Skeletal muscle tissue (tissue), 4 donors: ENCODE data around the gene NMRAL1. TPM values are rescaled to one million over a fixed set of nuclear protein-coding genes. Genes with fewer than 3 reads are reported as not detected.

Experiments used
- H3K27ac ChIP-seq: one replicate; pipeline ENCODE4 v1.7.0; 2013; ENCODE audit warnings: mild to moderate bottlenecking, low read depth, low read length, inconsistent platforms
- H3K27me3 ChIP-seq, 3 donors: one replicate each; pipeline ENCODE4 v1.7.0; 2013; ENCODE audit warnings: low read length in 3 of 3; ENCODE audit not compliant: control insufficient read depth in 3 of 3, insufficient read depth in 3 of 3
- H3K36me3 ChIP-seq, 3 donors: one replicate each; pipeline ENCODE4 v1.7.0; 2013; ENCODE audit warnings: low read length in 3 of 3; ENCODE audit not compliant: control insufficient read depth in 3 of 3, insufficient read depth in 3 of 3
- H3K4me1 ChIP-seq, 3 donors: one replicate each; pipeline ENCODE4 v1.7.0; 2013; ENCODE audit warnings: low read length in 3 of 3, mild to moderate bottlenecking in 3 of 3; ENCODE audit not compliant: control insufficient read depth in 3 of 3, insufficient read depth in 3 of 3
- H3K4me3 ChIP-seq, 3 donors: one replicate each; pipeline ENCODE4 v1.7.0; 2013; ENCODE audit warnings: low read length in 3 of 3
- H3K9ac ChIP-seq, 3 donors: one replicate each; pipeline ENCODE4 v1.7.0; 2013; ENCODE audit warnings: low read length in 3 of 3, mild to moderate bottlenecking in 3 of 3, moderate library complexity in 2 of 3, low read depth in 1 of 3
- H3K9me3 ChIP-seq, 3 donors: one replicate each; pipeline ENCODE4 v1.7.0; 2013; ENCODE audit warnings: low read length in 3 of 3; ENCODE audit not compliant: control insufficient read depth in 3 of 3
- total RNA-seq: library from RNA; depleted of rRNA; stranded (reverse); fragments of >200 nt; gene quantifications from one replicate; pipeline ENCODE4 v1.2.3, GENCODE V29; 2014
- donor health status: Osteomylitis.

Gene NMRAL1
- total RNA-seq: 14.1 TPM

DNA sequence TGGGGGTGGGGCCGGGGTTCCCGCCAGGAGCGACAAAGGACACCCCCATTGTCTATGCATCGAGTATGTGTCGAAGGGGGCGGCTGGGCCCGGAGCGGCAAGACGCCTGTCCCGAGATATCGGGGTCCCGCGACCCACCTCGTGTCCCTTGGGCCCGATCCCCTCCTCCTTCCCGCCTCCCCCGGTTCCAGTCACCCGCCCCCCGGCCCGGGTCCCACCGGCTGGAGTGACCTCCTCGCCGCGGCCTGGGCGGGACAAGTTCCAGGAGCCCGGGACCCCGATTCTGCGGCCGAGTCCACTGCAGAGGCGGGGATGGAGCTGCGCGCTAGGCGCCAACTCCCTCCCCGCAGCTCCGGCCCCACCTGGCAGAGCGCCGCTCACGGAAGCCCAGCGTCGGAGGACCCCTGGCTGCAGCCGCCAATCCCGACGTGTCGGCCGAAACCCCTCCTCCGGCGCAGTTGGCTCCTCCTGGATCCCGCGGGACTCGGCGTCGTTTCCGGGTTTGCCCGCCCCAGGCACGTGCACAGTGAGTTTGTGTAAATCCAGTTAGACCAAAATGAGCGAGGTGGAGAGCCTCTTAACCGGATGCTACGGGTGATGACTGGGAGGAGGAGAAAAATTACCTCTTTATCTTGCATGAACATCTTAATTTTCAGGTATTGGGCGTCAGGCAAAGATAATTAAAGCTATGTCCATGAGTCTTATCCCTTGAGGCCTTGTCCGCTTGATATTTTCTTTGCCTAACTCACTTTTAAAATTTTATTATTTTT lies at the start of gene NMRAL1:
NMRAL1 (minus strand) TSS at position 434 of the 770 bp plus-strand sequence. CDS start 493 bp downstream, outside the sequence.
- Histone ChIP-seq H3K4me3 (peak within 1 kb of the TSS; percentile 52 to 77 (median 60)), H3K4me1 (peaks cover 6 to 9% (median 8%) of the 10 kb centered on the region in 3 donors), H3K9ac (peak within 1 kb of the TSS in 2 of 3 donors; percentile 23 to 70), H3K36me3 (no peaks in the 10 kb centered on the region), H3K27ac (peak within 1 kb of the TSS; percentile 51), H3K9me3 (no peaks in the 10 kb centered on the region), H3K27me3 (peaks cover 0 to 3% (median 0%) of the 10 kb centered on the region in 3 donors)

DNA sequence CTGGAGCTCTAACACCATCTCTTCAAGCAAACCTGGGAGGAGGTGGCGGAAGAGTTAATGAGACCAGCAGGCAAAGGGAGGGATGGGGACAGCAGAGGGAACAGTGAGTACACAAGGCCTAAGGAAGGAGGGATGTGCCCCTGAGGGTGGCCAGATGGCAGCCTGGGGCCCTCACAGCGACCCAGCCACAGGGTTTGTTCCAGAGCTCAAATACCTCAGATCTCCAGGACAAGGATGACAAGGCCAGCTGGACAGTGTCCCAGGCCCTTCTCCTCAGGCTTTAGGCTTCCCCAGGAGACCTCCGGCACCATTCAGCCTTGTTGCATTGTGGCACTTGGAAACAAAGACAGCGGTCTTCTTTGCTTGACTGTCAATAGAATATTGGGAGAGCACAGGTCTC lies 49.3 kb upstream of the NMRAL1 start:
- peak overlapping the region; percentile 63 for H3K27ac ChIP-seq
- no peak overlapping the region for H3K9ac ChIP-seq
- H3K36me3 ChIP-seq: no peaks in the 10 kb centered on the region
- H3K4me3 ChIP-seq: no peak overlapping the region
- H3K4me1 ChIP-seq: peaks cover 30 to 56% (median 37%) of the 10 kb centered on the region in 3 donors
- H3K27me3 ChIP-seq: no peaks in the 10 kb centered on the region
- H3K9me3 ChIP-seq: no peaks in the 10 kb centered on the region

DNA sequence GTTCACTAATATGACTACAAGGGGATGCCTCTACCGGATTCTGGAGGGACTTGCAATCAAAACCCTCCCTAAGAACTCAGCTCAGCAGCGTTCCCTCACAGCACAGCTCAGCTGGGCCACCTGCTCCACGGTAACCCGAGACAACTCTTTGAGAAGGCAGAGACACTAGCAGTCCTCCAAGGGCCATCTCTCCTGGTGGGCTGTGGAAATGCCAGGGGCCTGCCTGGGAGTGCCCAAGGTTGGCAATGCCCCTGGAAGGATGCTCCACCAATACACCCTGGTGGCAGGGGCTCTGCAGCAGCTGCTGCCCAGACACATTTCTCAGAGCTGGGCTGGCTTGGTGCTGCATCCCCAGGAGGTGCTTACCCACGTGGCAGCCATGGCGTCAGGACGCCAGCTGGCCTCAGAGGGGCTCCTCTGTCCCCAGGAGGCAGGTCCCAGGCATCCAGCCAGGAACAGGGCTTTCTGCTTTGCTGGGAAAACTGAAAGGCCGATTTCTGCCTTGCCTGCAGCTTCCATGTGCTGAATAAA lies 47.7 kb upstream of the NMRAL1 start:
- Histone ChIP-seq H3K27ac (peak overlapping the region; percentile 63), H3K27me3 (no peaks in the 10 kb centered on the region)

DNA sequence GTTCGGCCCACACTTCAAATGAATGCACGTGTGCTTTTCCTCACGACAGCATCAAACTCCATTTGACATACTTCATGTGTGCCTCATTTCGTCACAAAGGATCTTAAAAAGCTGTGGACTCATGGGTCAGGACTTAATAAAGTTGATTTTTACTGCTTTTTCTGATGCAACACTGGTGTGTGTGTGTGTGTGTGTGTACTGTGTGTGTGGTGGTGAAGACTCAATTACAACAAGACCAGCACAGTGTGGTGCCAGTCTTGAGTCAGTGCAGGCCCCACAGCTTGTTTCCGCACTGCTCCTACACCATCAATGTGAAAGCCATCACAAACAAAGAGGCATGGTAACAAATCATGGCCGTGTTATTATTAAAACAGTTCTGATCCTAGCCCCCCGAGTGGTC lies 46.5 kb upstream of the NMRAL1 start:
- Histone ChIP-seq H3K9me3 (no peaks in the 10 kb centered on the region), H3K9ac (no peak overlapping the region), H3K4me3 (no peak overlapping the region), H3K4me1 (peaks cover 28 to 52% (median 38%) of the 10 kb centered on the region in 3 donors), H3K36me3 (no peaks in the 10 kb centered on the region), H3K27me3 (no peaks in the 10 kb centered on the region), H3K27ac (no peak overlapping the region)

More for the DNA sequence above, 47.7 kb upstream of the NMRAL1 start:
- H3K4me3 ChIP-seq: peak overlapping the region in 2 of 3 donors; percentile 27 to 35
- H3K9ac ChIP-seq: peak overlapping the region in 1 of 3 donors; percentile 66
- no peaks in the 10 kb centered on the region for H3K36me3 ChIP-seq
- H3K9me3 ChIP-seq: no peaks in the 10 kb centered on the region
- H3K4me1 ChIP-seq: peaks cover 30 to 52% (median 40%) of the 10 kb centered on the region in 3 donors

DNA sequence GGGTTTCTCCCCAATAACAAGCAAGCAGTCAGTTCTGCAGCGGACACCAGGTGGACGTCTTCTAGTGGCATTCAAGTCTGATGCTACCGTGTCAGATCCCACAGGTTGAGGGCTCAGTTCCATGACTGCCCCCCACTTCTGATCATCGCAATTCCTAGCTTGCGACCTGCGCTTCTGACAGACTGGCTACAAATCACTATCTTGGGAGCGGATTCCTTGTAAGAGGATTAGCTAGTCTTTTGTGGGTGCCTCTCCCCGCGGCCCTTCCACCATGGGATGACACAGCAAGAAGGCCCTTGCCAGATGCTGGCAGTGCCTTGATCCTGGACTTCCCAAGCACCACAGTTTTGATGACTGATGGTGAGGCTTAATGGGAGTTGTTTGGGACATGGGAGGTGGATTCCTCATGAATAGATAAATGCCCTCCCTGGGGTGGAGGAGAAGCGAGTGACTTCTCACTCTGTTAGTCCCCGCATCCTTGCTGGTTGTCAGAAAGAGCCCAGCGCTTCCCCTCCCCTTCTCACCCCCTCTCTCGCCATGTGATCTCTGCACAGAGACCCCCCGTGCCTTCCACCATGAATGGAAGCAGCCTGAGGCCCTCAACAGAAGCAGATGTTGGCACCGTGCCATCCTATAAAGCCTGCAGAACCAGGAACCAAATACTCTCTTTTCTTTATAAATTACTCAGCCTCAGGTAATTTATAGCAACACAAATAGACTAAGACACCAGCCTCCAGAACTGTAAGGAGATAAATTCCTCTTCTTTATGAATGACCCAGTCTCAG lies 45.0 kb upstream of the NMRAL1 start:
- Histone ChIP-seq H3K27me3 (no peaks in the 10 kb centered on the region), H3K27ac (no peak overlapping the region), H3K4me1 (peaks cover 33 to 51% (median 39%) of the 10 kb centered on the region in 3 donors), H3K36me3 (no peaks in the 10 kb centered on the region), H3K9ac (no peak overlapping the region), H3K4me3 (no peak overlapping the region), H3K9me3 (no peaks in the 10 kb centered on the region)

DNA sequence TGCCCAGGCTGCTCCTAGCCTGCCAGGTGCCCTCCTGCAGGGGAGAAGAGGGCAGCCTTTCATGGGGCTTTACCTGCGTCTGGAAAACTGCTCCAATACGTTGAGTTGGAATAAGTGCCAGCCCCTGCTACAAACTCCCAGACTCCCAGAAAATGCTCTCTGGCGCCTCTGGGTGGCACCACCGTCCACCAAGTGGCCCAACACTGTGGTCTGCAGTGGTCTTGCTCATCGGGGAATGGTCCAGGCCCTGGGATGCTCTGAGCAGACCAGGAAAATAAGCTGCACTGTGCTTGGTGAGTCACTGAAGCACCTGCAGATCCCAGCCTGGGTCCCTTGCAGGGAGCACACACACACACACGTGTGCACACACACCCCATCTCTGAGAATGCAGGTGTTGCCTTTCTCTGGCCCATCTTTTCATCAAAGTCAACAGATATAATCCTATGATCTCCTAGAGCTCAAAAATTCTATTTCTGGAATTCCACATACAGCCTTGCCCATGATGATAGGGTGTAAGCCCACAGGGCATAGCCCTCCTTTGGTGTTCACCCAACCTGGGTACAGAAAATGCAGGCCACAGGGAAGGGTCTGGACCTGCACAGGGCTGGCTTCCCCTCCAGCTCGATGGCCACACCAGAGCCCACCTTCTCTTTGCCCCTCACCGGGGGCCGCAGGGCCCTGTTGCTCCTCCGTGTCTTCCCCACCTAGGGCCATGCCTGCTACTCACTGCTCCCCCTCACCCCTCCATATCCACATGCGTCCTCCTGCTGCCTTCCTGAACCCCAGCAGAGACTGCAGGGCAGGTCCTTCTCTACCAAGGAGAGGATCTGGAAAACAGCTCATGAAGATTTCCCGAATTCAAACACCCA lies 43.6 kb upstream of the NMRAL1 start:
- H3K9me3 ChIP-seq: no peaks in the 10 kb centered on the region
- no peak overlapping the region for H3K27ac ChIP-seq
- H3K27me3 ChIP-seq: no peaks in the 10 kb centered on the region
- no peak overlapping the region for H3K4me3 ChIP-seq
- peak overlapping the region in 1 of 3 donors; percentile 45 for H3K9ac ChIP-seq
- H3K36me3 ChIP-seq: peaks cover 0 to 5% (median 0%) of the 10 kb centered on the region in 3 donors
- H3K4me1 ChIP-seq: peaks cover 39 to 54% (median 40%) of the 10 kb centered on the region in 3 donors

DNA sequence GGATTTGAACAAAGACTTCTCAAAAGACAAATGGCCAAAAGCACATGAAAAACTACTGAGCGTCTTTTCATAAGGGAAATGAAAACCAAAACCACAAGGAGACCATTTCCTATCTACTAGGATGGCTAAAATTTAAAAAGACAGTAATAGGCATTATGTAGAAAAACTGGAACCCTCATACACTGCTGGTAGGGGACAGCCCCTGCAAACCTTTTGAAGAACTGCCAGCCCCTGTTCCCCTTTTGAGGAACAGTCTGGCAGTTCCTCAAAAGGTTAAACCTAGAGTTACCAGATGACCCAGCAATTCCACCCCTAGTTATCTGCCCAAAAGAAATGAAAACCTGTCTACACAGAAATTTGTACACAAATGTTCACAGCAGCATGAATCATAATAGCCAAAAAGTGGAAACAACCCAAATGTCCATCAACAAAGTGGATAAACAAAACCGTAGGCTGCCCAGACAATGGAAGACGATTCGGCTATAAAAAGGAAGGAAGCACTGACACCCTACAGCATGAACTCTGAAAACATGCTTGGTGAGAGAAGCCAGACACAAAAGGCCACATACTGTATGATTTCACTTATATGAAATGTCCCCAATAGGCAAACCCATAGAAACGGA lies 41.3 kb upstream of the NMRAL1 start:
- no peak overlapping the region for H3K4me3 ChIP-seq
- no peak overlapping the region for H3K9ac ChIP-seq
- no peaks in the 10 kb centered on the region for H3K9me3 ChIP-seq
- H3K36me3 ChIP-seq: peaks cover 15 to 26% (median 18%) of the 10 kb centered on the region in 3 donors
- H3K4me1 ChIP-seq: peaks cover 30 to 44% (median 34%) of the 10 kb centered on the region in 3 donors
- peak overlapping the region; percentile 50 for H3K27ac ChIP-seq
- H3K27me3 ChIP-seq: no peaks in the 10 kb centered on the region

DNA sequence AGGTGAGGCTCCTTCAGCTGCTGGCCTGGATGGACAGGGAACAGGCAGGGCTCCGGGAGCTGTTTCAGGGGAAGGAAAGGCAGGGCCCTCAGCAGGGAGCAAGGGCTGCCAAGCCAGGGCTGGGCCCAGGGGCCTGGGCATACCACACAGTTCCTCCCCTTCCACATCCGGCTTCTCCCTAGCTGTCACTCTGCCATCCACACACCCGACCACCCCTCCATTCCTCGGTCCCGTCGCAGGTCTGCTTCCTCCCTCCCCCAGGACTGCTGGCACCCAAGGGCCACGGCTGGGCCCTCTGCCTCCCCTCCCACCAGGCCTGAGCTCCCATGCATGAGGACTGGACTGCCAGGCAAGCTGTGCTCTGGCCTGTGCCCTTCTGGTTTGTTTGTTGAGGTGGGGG lies 40.2 kb upstream of the NMRAL1 start:
- Histone ChIP-seq H3K4me1 (peaks cover 30 to 42% (median 34%) of the 10 kb centered on the region in 3 donors), H3K9ac (peak overlapping the region in 1 of 3 donors; percentile 50), H3K36me3 (peaks cover 22 to 34% (median 27%) of the 10 kb centered on the region in 3 donors), H3K9me3 (no peaks in the 10 kb centered on the region), H3K4me3 (no peak overlapping the region), H3K27me3 (no peaks in the 10 kb centered on the region), H3K27ac (peak overlapping the region; percentile 50)

DNA sequence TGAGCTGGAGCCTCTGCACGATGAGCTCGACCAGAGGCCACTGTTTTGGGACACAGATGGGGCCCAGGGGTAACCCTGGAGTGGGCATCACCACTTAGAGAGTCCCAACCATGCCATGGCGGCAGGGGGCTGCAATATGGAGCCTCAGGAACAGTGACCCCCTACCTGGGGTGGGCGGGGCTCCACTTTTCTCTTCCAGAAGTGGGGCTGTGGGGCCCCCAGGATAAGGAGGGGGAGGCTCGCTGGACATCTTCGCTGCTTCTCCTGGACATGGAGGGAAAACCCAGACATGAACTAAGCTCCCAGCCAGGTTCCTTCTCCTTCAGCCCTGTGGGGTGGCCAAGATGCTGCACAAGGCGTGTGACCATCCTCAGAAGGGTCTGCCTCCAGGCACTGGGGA lies 39.5 kb upstream of the NMRAL1 start:
- no peak overlapping the region for H3K4me3 ChIP-seq
- H3K9ac ChIP-seq: peak overlapping the region in 1 of 3 donors; percentile 45
- no peaks in the 10 kb centered on the region for H3K9me3 ChIP-seq
- no peaks in the 10 kb centered on the region for H3K27me3 ChIP-seq
- H3K36me3 ChIP-seq: peaks cover 26 to 40% (median 35%) of the 10 kb centered on the region in 3 donors
- peaks cover 30 to 36% (median 31%) of the 10 kb centered on the region in 3 donors for H3K4me1 ChIP-seq
- peak overlapping the region; percentile 50 for H3K27ac ChIP-seq
